ENCODE results near the gene HBM. TPM values are rescaled to one million over a fixed set of nuclear protein-coding genes. Genes with fewer than 3 reads are reported as not detected.
"Not testable (repeated sequence)": the region's sequence is repeated elsewhere in the genome, so short reads cannot be mapped to it uniquely, and the experiment has no call there.

HBM gene
- total RNA-seq (2014; rRNA removed; shearing (Covaris generic)) = not detected in 2 replicates

GRCh38 chr16:165539-166374, at the start of gene HBM:
HBM (plus strand) TSS chr16:165978; CDS start chr16:165998, 20 bp downstream.
- Histone ChIP-seq H3K27me3 (ENCODE audit: control insufficient read depth, insufficient read depth, low read length) (peaks cover 59% of the 10 kb centered on the region), H3K36me3 (replicated peaks; ENCODE audit: control insufficient read depth, insufficient read depth, low read length) (no peaks in the 10 kb centered on the region), H3K4me3 (ENCODE audit: insufficient read depth, low read depth, low read length) (peak within 1 kb of the TSS; percentile 24; the same call in 1 of the 2 replicates)
- peak; percentile 84 for DNase-seq

GRCh38 chr16:116015-116414, 49.8 kb upstream of the HBM start:
- no peaks in the 10 kb centered on the region for H3K27me3 ChIP-seq (ENCODE audit: control insufficient read depth, insufficient read depth, low read length)
- no peak overlapping the region for H3K4me3 ChIP-seq (ENCODE audit: insufficient read depth, low read depth, low read length)
- no peak for DNase-seq
- H3K36me3 ChIP-seq (replicated peaks; ENCODE audit: control insufficient read depth, insufficient read depth, low read length) = peaks cover 2% of the 10 kb centered on the region

- Histone ChIP-seq H3K27me3 (ENCODE audit: control insufficient read depth, insufficient read depth, low read length) (no peaks in the 10 kb centered on the region), H3K36me3 (replicated peaks; ENCODE audit: control insufficient read depth, insufficient read depth, low read length) (no peaks in the 10 kb centered on the region; the same call in 1 of the 2 replicates), H3K4me3 (ENCODE audit: insufficient read depth, low read depth, low read length) (no peak overlapping the region)
- DNase-seq = peak; percentile 94
Observed at GRCh38 chr16:117379-118365, 48.1 kb upstream of the HBM start.

- DNase-seq = no peak
- no peak overlapping the region for H3K4me3 ChIP-seq (ENCODE audit: insufficient read depth, low read depth, low read length)
- no peaks in the 10 kb centered on the region for H3K27me3 ChIP-seq (ENCODE audit: control insufficient read depth, insufficient read depth, low read length)
- no peaks in the 10 kb centered on the region; the same call in 1 of the 2 replicates for H3K36me3 ChIP-seq (replicated peaks; ENCODE audit: control insufficient read depth, insufficient read depth, low read length)
Observed at GRCh38 chr16:118857-119256, 46.9 kb upstream of the HBM start.

GRCh38 chr16:119295-119694, 46.5 kb upstream of the HBM start:
- Histone ChIP-seq H3K4me3 (ENCODE audit: insufficient read depth, low read depth, low read length) (no peak overlapping the region), H3K36me3 (replicated peaks; ENCODE audit: control insufficient read depth, insufficient read depth, low read length) (no peaks in the 10 kb centered on the region; the same call in 1 of the 2 replicates), H3K27me3 (ENCODE audit: control insufficient read depth, insufficient read depth, low read length) (no peaks in the 10 kb centered on the region)
- DNase-seq = no peak

- no peaks in the 10 kb centered on the region for H3K36me3 ChIP-seq (replicated peaks; ENCODE audit: control insufficient read depth, insufficient read depth, low read length)
- H3K4me3 ChIP-seq (ENCODE audit: insufficient read depth, low read depth, low read length) = no peak overlapping the region
- no peak for DNase-seq
- no peaks in the 10 kb centered on the region for H3K27me3 ChIP-seq (ENCODE audit: control insufficient read depth, insufficient read depth, low read length)
Observed at GRCh38 chr16:119835-120491, 45.8 kb upstream of the HBM start.

- H3K27me3 ChIP-seq (ENCODE audit: control insufficient read depth, insufficient read depth, low read length) = no peaks in the 10 kb centered on the region
- no peak for DNase-seq
- H3K36me3 ChIP-seq (replicated peaks; ENCODE audit: control insufficient read depth, insufficient read depth, low read length) = no peaks in the 10 kb centered on the region; the same call in 1 of the 2 replicates
- H3K4me3 ChIP-seq (ENCODE audit: insufficient read depth, low read depth, low read length) = no peak overlapping the region
Observed at GRCh38 chr16:120756-121155, 45.0 kb upstream of the HBM start.

GRCh38 chr16:122361-122760, 43.4 kb upstream of the HBM start:
- no peaks in the 10 kb centered on the region for H3K27me3 ChIP-seq (ENCODE audit: control insufficient read depth, insufficient read depth, low read length)
- H3K4me3 ChIP-seq (ENCODE audit: insufficient read depth, low read depth, low read length) = no peak overlapping the region
- DNase-seq = no peak
- no peaks in the 10 kb centered on the region; the same call in 1 of the 2 replicates for H3K36me3 ChIP-seq (replicated peaks; ENCODE audit: control insufficient read depth, insufficient read depth, low read length)

GRCh38 chr16:123558-124350, 42.0 kb upstream of the HBM start:
- H3K27me3 ChIP-seq (ENCODE audit: control insufficient read depth, insufficient read depth, low read length); H3K36me3 ChIP-seq (replicated peaks; ENCODE audit: control insufficient read depth, insufficient read depth, low read length); DNase-seq; H3K4me3 ChIP-seq (ENCODE audit: insufficient read depth, low read depth, low read length): not testable (repeated sequence)

- H3K36me3 ChIP-seq (replicated peaks; ENCODE audit: control insufficient read depth, insufficient read depth, low read length) = no peaks in the 10 kb centered on the region; the same call in 1 of the 2 replicates
- H3K4me3 ChIP-seq (ENCODE audit: insufficient read depth, low read depth, low read length) = no peak overlapping the region
- no peak for DNase-seq
Observed at GRCh38 chr16:125011-125410, 40.8 kb upstream of the HBM start.

GRCh38 chr16:129075-129474, 36.7 kb upstream of the HBM start:
- no peaks in the 10 kb centered on the region for H3K27me3 ChIP-seq (ENCODE audit: control insufficient read depth, insufficient read depth, low read length)
- no peaks in the 10 kb centered on the region; the same call in 1 of the 2 replicates for H3K36me3 ChIP-seq (replicated peaks; ENCODE audit: control insufficient read depth, insufficient read depth, low read length)
- no peak for DNase-seq
- no peak overlapping the region for H3K4me3 ChIP-seq (ENCODE audit: insufficient read depth, low read depth, low read length)

More at GRCh38 chr16:125011-125410, 40.8 kb upstream of the HBM start:
- no peaks in the 10 kb centered on the region for H3K27me3 ChIP-seq (ENCODE audit: control insufficient read depth, insufficient read depth, low read length)

GRCh38 chr16:130533-131173, 35.1 kb upstream of the HBM start:
- H3K27me3 ChIP-seq (ENCODE audit: control insufficient read depth, insufficient read depth, low read length) = no peaks in the 10 kb centered on the region
- H3K36me3 ChIP-seq (replicated peaks; ENCODE audit: control insufficient read depth, insufficient read depth, low read length) = no peaks in the 10 kb centered on the region; the same call in 1 of the 2 replicates
- no peak overlapping the region for H3K4me3 ChIP-seq (ENCODE audit: insufficient read depth, low read depth, low read length)
- no peak for DNase-seq

- Histone ChIP-seq H3K27me3 (ENCODE audit: control insufficient read depth, insufficient read depth, low read length) (no peaks in the 10 kb centered on the region), H3K36me3 (replicated peaks; ENCODE audit: control insufficient read depth, insufficient read depth, low read length) (no peaks in the 10 kb centered on the region), H3K4me3 (ENCODE audit: insufficient read depth, low read depth, low read length) (no peak overlapping the region)
- no peak for DNase-seq
Observed at GRCh38 chr16:132120-132519, 33.7 kb upstream of the HBM start.
